Stromal cell of bone marrow (primary cell): ENCODE measurements around the gene STEAP3.

Experiments
- DNase-seq: peaks from one replicate; pipeline ENCODE4 v3.0.0-alpha.2; 2012; ENCODE audit warnings: low read depth

The STEAP3 gene

GRCh38 chr2:119225105-119225865 is 1.7 kb downstream of the STEAP3 start:
- no peak for DNase-seq

GRCh38 chr2:119225926-119226325 is 2.3 kb downstream of the STEAP3 start:
- DNase-seq: no peak

- DNase-seq: no peak
Measured at GRCh38 chr2:119227346-119227745, 3.7 kb downstream of the STEAP3 start.

GRCh38 chr2:119228136-119228535 is 4.5 kb downstream of the STEAP3 start:
- DNase-seq: no peak

- no peak for DNase-seq
Measured at GRCh38 chr2:119228964-119229363, 5.3 kb downstream of the STEAP3 start.

GRCh38 chr2:119229716-119230115 is 6.1 kb downstream of the STEAP3 start:
- no peak for DNase-seq

GRCh38 chr2:119230219-119231185 is 6.9 kb downstream of the STEAP3 start:
- DNase-seq: peak; percentile 32

- DNase-seq: no peak
Measured at GRCh38 chr2:119231975-119232665, 8.5 kb downstream of the STEAP3 start.

- DNase-seq: no peak
Measured at GRCh38 chr2:119232666-119232993, 9.0 kb downstream of the STEAP3 start.

- no peak for DNase-seq
Measured at GRCh38 chr2:119233326-119234020, 9.8 kb downstream of the STEAP3 start.

- no peak for DNase-seq
Measured at GRCh38 chr2:119234021-119235019, 10.7 kb downstream of the STEAP3 start.

- DNase-seq: no peak
Measured at GRCh38 chr2:119236796-119237195, 13.2 kb downstream of the STEAP3 start.

GRCh38 chr2:119240311-119241204 is 16.9 kb downstream of the STEAP3 start:
- no peak for DNase-seq

GRCh38 chr2:119241205-119241532 is 17.5 kb downstream of the STEAP3 start:
- DNase-seq: no peak

- no peak for DNase-seq
Measured at GRCh38 chr2:119242276-119243119, 18.9 kb downstream of the STEAP3 start.

- no peak for DNase-seq
Measured at GRCh38 chr2:119243621-119244020, 20.0 kb downstream of the STEAP3 start.

- DNase-seq: no peak
Measured at GRCh38 chr2:119245076-119245840, 21.6 kb downstream of the STEAP3 start.

GRCh38 chr2:119245841-119246230 is 22.2 kb downstream of the STEAP3 start:
- DNase-seq: no peak
